Activated CD8-positive, alpha-beta memory T cell treated with anti-CD3 and anti-CD28 coated beads, Interleukin-2, amount 10 ng/mL, durations not matched to agents 7 days and 5 days (primary cell): ENCODE data around the gene TMEM87B. TPM values are rescaled to one million over a fixed set of nuclear protein-coding genes. Genes with fewer than 3 reads are reported as not detected.
A peak's percentile ranks its signal among the peaks of the same experiment; 100 is the strongest.
"Not testable (repeated sequence)": the region's sequence is repeated elsewhere in the genome, so short reads cannot be mapped to it uniquely, and the experiment has no call there.

ENCODE experiments used
- ATAC-seq: fragments of 150-1000 bp; cut with Tn5 transposase; one replicate; pipeline ENCODE4 v1.10.0; 2021; ENCODE audit warnings: moderate library complexity
- CTCF ChIA-PET: fragments of 350-600 bp; sonication (Branson Sonifier 250); formaldehyde crosslinking; loops from one replicate; lab custom pipeline; 2021; ENCODE audit warnings: antibody characterized with exemption; lab: Charles Lee
- DNase-seq: peaks from one replicate; pipeline ENCODE4 v3.0.0-alpha.2; 2020
- H3K27ac Mint-ChIP-seq: one replicate; pipeline ENCODE4 v1.8.0; 2021; ENCODE audit warnings: mild to moderate bottlenecking, mixed read lengths
- H3K27me3 Mint-ChIP-seq: one replicate; pipeline ENCODE4 v1.8.0; 2021; ENCODE audit warnings: mixed read lengths
- H3K36me3 Mint-ChIP-seq: one replicate; pipeline ENCODE4 v1.8.0; 2021; ENCODE audit warnings: mild to moderate bottlenecking, mixed read lengths
- H3K4me1 Mint-ChIP-seq: one replicate; pipeline ENCODE4 v1.8.0; 2021; ENCODE audit warnings: mixed read lengths
- H3K4me3 Mint-ChIP-seq: one replicate; pipeline ENCODE4 v1.8.0; 2021; ENCODE audit warnings: mild to moderate bottlenecking, moderate library complexity, mixed read lengths
- H3K9me3 Mint-ChIP-seq: one replicate; pipeline ENCODE4 v1.8.0; 2022; ENCODE audit warnings: low read depth, mixed read lengths
- total RNA-seq, 2 experiments: library from RNA; stranded (reverse); gene quantifications; one replicate each; pipeline ENCODE4 v1.2.3, GENCODE V29; 2021

TMEM87B gene
- total RNA-seq, 2 experiments from 2014 or later = 19.1 to 19.7 TPM

DNA sequence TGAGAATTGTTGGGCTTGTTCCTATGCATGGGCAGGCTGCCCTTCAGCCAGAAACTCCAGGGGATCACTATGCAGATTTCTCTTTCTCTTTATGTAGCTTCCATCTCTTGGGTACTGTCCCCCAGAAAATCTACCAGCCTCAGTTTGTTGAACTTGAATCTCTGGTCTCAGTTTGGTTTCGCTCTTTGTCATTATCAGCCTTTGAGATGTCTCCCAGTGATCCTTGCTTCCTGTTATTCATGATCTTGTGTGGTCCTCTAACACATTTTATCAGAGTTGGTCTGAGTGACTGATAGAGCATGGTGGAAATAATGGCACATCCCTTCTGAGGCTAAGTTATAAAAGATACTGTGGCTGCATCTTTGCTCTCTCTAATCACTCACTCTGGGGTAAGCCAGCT lies 7.8 kb downstream of the TMEM87B start:
- CTCF ChIA-PET = interaction anchor here (1.1 to 1.4 kb wide), 2 partner anchors 12 to 418 kb away, joined by 3 read pairs; no protein-coding TSS in a partner anchor
- ATAC-seq (peak; percentile 30), DNase-seq (no peak)
- Mint-ChIP-seq H3K4me1 (peaks cover 49% of the 10 kb centered on the region), H3K4me3 (no peak overlapping the region), H3K27me3 (no peaks in the 10 kb centered on the region), H3K36me3 (peaks cover 76% of the 10 kb centered on the region), H3K9me3 (no peaks in the 10 kb centered on the region), H3K27ac (peak overlapping the region; percentile 17)

DNA sequence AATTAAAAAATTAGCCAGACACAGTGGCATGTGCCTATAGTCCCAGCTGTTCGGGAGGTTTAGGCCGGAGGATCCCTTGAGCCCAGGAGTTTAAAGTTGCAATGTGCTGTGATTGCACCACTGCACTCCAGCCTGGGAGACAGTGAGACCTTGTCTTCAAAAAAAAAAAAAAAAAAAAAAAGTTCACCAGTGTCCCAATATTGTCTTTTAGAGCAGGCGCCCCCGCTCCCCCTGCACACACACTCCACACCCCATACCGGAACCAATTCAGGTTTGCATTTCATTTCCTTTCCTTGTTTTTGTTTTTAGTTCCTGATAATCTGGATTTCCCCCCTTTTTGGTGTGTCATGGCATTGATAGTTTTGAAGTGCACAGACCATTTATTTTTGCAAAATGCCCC lies 10.4 kb downstream of the TMEM87B start:
- Mint-ChIP-seq H3K27me3 (no peaks in the 10 kb centered on the region), H3K4me3 (no peak overlapping the region), H3K4me1 (peaks cover 37% of the 10 kb centered on the region), H3K36me3 (peaks cover 82% of the 10 kb centered on the region), H3K27ac (peak overlapping the region; percentile 45), H3K9me3 (peaks cover 5% of the 10 kb centered on the region)
- DNase-seq = no peak
- no peak for ATAC-seq
- CTCF ChIA-PET = interaction anchor here (0.7 kb wide), 1 partner anchor 408 kb away, joined by 3 read pairs; no protein-coding TSS in a partner anchor

DNA sequence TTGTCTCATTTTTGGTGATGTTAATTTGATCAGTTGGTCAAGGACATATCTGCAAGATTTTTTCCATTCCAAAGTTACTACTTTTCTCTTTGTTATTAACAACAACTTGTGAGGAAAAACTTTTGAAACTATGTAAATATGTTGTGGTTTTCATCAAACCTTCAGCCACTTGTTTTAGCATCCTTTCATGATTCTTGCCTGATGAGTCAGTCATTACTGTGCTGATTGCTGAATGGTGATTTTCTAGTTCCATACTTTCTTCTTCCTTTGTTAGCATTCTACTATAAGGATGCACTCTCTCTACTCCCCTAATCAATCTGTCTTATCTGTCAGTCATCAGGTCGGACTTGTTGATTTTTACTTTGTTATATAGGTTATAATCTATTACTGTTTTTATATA lies 10.9 kb downstream of the TMEM87B start:
- H3K9me3 Mint-ChIP-seq = peaks cover 5% of the 10 kb centered on the region
- ATAC-seq (no peak), DNase-seq (no peak)
- H3K27me3 Mint-ChIP-seq = no peaks in the 10 kb centered on the region
- no peak overlapping the region for H3K4me3 Mint-ChIP-seq
- H3K4me1 Mint-ChIP-seq = peaks cover 37% of the 10 kb centered on the region
- CTCF ChIA-PET = no interaction called here
- H3K27ac Mint-ChIP-seq = no peak overlapping the region
- peaks cover 84% of the 10 kb centered on the region for H3K36me3 Mint-ChIP-seq

DNA sequence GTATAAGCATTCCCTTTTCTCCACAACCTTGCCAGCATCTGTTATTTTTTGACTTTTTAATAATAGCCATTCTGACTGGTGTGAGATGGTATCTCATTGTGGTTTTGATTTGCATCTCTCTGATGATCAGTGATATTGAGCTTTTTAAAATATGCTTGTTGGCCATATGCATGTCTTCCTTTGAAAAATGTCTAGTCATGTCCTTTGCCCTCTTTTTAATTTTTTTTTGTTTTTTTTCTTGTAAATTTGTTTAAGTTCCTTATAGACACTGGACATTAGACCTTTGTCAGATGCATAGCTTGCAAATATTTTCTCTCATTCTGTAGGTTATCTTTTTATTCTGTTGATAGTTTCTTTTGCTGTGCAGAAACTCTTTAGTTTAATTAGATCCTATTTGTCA lies 14.7 kb downstream of the TMEM87B start:
- peaks cover 86% of the 10 kb centered on the region for H3K36me3 Mint-ChIP-seq
- CTCF ChIA-PET = not testable (repeated sequence)

DNA sequence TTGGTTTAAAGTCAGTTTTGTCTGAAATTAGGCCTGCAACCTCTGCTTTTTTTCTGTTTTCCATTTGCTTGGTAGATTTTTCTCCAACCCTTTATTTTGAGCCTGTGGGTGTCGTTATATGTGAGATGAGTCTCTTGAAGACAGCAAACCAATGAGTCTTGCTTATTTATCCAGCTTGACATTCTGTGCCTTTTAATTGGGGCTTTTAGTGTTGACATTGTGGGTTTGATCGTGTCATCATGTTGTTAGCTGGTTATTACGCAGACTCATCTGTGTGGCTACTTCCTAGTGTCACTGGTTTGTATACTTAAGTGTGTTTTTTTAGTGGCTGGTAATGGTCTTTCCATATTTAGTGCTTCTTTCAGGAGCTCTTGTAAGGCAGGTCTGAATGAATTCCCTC lies 18.8 kb downstream of the TMEM87B start:
- no peak for ATAC-seq
- H3K27me3 Mint-ChIP-seq = no peaks in the 10 kb centered on the region
- peaks cover 76% of the 10 kb centered on the region for H3K36me3 Mint-ChIP-seq
- CTCF ChIA-PET = no interaction called here
- no peak overlapping the region for H3K4me3 Mint-ChIP-seq
- H3K27ac Mint-ChIP-seq = no peak overlapping the region
- no peak for DNase-seq
- H3K9me3 Mint-ChIP-seq = peaks cover 23% of the 10 kb centered on the region
- H3K4me1 Mint-ChIP-seq = peaks cover 21% of the 10 kb centered on the region

More for the DNA sequence above, 14.7 kb downstream of the TMEM87B start:
- H3K4me1 Mint-ChIP-seq = peaks cover 22% of the 10 kb centered on the region
- not testable (repeated sequence) for DNase-seq, ATAC-seq, H3K27me3 Mint-ChIP-seq, H3K27ac Mint-ChIP-seq, H3K4me3 Mint-ChIP-seq
- H3K9me3 Mint-ChIP-seq = peaks cover 23% of the 10 kb centered on the region

DNA sequence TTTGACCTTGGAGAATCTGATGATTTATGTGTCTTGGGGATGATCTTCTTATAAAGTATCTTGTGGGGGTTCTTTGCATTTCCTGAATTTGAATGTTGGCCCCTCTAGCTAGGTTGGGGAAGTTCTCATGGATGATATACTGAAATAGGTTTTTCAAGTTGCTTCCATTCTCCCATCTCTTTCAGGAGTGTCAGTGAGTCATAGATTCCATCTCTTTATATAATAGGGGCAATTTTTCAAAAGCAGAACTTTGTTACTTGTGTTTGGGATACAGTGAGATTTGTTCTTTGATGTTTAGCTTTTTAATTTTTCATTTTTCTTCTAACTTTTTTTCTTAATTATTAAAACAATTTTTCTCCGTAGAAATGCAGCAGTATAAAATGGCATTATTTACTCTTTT lies 19.4 kb downstream of the TMEM87B start:
- Mint-ChIP-seq H3K4me1 (peaks cover 21% of the 10 kb centered on the region), H3K27ac (no peak overlapping the region), H3K4me3 (no peak overlapping the region), H3K36me3 (peaks cover 77% of the 10 kb centered on the region), H3K27me3 (no peaks in the 10 kb centered on the region), H3K9me3 (peaks cover 19% of the 10 kb centered on the region)
- CTCF ChIA-PET = no interaction called here
- no peak for ATAC-seq
- DNase-seq = no peak

DNA sequence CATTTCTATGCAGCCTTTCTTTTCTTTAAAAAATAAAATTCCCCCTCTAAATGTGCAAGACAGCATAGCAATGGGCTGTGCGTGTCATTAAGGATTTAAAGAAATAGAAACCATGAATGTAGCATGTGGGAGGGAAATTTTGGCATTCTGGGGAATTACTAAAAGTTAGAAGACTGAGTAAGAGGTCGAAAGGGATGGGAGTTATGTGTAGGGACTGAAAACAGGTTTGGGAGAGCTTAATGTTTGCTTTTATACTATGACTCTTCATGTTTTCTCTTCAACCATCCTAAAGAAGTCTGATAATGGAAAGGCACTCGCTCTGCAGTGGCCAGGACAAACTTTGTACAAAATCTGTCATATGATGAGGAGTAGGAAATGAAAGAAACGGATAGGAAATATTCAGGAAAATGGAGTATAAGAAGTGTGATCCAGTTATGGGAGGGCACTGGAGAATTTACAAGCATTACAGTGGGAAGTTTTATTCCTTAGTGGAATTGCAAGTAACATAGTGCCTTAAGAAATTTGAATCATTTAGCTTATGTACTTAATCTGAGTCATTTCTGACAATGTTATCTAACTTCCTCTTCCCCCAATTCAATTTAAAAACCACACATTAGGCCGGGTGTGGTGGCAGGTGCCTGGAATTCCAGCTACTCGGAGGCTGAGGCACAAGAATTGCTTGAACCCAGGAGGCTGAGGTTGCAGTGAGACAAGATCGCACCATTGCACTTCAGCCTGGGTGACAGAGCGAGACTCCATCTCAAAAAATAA lies 20.6 kb downstream of the TMEM87B start:
- Mint-ChIP-seq H3K4me1 (peaks cover 21% of the 10 kb centered on the region), H3K36me3 (peaks cover 70% of the 10 kb centered on the region), H3K27ac (no peak overlapping the region), H3K4me3 (no peak overlapping the region), H3K9me3 (peaks cover 18% of the 10 kb centered on the region), H3K27me3 (no peaks in the 10 kb centered on the region)
- ATAC-seq (no peak), DNase-seq (no peak)
- CTCF ChIA-PET = no interaction called here

DNA sequence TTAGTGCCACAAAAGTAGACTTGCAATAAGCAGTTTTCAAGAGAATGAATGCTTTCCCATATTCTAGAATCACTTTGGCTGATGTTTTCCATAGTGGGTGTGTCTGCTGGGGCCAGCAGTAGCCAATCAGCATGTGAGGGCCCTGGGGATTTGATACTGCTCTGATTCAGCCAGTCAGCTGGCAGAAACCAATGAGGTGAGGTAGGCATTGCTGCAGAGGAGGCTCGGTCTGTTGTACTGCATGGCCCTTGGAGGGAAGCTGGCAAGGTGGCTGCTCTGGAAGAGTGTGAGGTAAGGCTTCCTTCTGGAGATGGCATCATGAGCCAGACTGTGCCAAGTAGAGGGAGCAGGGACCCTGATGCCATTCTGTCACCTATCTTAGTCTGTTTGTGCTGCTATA lies 22.7 kb downstream of the TMEM87B start:
- peaks cover 70% of the 10 kb centered on the region for H3K36me3 Mint-ChIP-seq

DNA sequence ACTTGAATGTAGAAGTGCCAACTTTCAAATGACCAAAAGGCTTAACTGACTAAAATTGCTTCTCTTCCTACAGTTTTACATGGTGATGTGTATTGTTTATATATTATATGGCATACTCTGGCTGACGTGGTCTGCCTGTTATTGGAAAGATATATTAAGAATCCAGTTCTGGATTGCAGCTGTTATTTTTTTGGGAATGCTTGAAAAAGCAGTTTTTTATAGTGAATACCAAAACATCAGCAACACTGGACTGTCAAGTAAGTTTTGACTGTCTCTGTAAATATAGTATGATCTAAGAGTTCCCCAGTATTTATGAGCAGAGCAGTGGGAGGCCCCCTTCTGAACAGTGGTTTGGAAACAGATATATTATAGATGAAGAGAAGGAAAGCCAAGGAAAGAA lies 26.2 kb downstream of the TMEM87B start:
- H3K27me3 Mint-ChIP-seq = no peaks in the 10 kb centered on the region
- H3K4me3 Mint-ChIP-seq = no peak overlapping the region
- H3K9me3 Mint-ChIP-seq = no peaks in the 10 kb centered on the region
- DNase-seq (no peak), ATAC-seq (no peak)
- H3K27ac Mint-ChIP-seq = no peak overlapping the region
- peaks cover 2% of the 10 kb centered on the region for H3K4me1 Mint-ChIP-seq
- H3K36me3 Mint-ChIP-seq = peaks cover 70% of the 10 kb centered on the region
- CTCF ChIA-PET = no interaction called here

More for the DNA sequence above, 22.7 kb downstream of the TMEM87B start:
- Mint-ChIP-seq H3K27me3 (no peaks in the 10 kb centered on the region), H3K9me3 (peaks cover 14% of the 10 kb centered on the region), H3K4me3 (no peak overlapping the region), H3K27ac (no peak overlapping the region), H3K4me1 (peaks cover 21% of the 10 kb centered on the region)
- CTCF ChIA-PET = interaction anchor here (1.2 kb wide), 1 partner anchor 44 kb away, joined by 5 read pairs; no protein-coding TSS in a partner anchor
- no peak for ATAC-seq
- no peak for DNase-seq

DNA sequence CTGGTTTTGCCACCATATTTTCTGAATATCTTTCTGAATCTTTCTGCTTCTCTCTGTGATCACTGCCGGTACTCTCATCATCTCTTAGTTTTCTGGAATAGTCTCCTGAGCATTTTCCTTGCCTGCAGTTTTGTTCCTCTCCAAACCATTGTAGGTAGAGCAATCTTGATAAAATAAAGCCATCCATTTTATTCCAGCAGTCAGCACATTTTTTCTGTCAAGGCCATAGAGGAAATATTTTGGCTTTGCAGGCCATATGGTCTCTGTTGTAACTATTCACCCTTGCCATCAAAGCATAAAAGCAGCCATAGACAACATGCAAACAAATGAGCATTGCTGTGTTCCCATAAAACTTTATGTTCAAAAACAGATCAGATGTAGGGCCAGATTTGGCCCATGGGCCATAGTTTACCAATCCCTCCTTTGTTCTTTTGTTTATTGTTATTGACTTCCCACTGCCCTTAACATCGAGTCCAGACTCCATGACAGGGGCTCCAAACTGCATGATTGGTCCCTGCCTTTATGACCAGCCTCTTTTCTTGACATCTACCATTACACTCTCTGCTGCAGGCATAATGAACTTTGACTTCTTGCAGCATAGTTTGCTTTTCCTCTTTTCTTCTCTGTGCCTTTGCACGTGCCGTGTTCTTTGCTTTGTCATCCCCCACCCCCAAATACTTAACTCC lies 29.8 kb downstream of the TMEM87B start:
- no peaks in the 10 kb centered on the region for H3K9me3 Mint-ChIP-seq
- H3K27ac Mint-ChIP-seq = no peak overlapping the region
- peaks cover 7% of the 10 kb centered on the region for H3K4me1 Mint-ChIP-seq
- H3K4me3 Mint-ChIP-seq = no peak overlapping the region
- H3K36me3 Mint-ChIP-seq = peaks cover 75% of the 10 kb centered on the region
- no peaks in the 10 kb centered on the region for H3K27me3 Mint-ChIP-seq
- DNase-seq (no peak), ATAC-seq (no peak)
- CTCF ChIA-PET = no interaction called here

DNA sequence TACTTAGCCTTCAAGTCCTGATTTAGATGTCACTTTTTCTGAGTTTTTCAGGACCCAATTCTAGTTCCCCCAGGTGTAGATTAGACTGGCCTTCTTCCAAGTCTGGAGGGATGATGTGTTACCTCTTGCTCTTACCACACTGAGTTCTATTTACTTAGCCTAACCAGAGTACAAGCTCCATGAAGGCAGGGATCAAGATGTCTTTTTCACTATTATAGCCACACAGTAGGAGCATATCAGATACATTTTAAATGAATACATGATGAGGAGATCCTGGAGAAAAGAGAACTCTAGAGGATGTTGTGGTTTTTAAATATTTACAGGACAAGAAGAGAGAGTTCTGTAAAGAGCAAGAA lies 30.3 kb downstream of the TMEM87B start:
- Mint-ChIP-seq H3K27ac (no peak overlapping the region), H3K36me3 (peaks cover 80% of the 10 kb centered on the region), H3K27me3 (no peaks in the 10 kb centered on the region), H3K9me3 (no peaks in the 10 kb centered on the region), H3K4me1 (peaks cover 7% of the 10 kb centered on the region), H3K4me3 (no peak overlapping the region)
- CTCF ChIA-PET = no interaction called here
- no peak for DNase-seq
- no peak for ATAC-seq

DNA sequence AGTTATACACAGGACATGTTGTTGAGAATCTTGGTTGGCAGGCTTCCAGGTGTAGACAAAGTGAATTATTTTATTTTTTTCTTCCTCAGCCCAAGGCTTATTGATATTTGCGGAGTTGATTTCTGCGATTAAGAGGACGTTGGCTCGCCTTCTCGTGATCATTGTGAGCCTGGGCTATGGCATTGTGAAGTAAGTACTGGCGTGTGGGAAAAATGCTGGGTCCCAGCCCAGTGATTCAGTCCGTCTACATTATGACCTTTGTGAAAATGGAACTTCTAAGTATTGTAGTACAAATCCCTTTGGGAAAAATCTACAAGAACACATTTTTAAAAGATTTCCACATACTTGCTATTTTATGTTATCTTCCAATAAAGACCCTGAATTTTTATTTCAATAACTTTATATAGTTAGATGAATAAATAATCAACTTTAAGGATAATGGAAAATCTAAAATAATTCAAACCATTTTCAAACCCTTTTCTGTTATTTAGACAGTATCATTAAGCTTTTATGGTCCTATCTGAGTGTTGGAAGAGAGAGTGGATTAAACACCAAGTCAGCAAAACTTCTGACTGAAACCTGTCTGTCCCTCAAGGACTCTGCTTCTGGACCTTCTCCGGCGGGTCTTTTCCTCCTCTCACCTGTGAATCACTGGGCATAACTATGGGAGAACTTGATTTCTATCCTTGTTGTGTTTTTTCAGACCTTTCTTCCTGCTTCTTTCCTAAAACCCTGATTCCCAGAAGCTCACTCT lies 31.0 kb downstream of the TMEM87B start:
- Mint-ChIP-seq H3K36me3 (peaks cover 77% of the 10 kb centered on the region), H3K9me3 (no peaks in the 10 kb centered on the region), H3K4me1 (peaks cover 7% of the 10 kb centered on the region), H3K27me3 (no peaks in the 10 kb centered on the region), H3K4me3 (no peak overlapping the region), H3K27ac (no peak overlapping the region)
- ATAC-seq (no peak), DNase-seq (no peak)
- CTCF ChIA-PET = interaction anchor here (0.6 kb wide), 1 partner anchor 13 kb away, joined by 4 read pairs; no protein-coding TSS in a partner anchor

DNA sequence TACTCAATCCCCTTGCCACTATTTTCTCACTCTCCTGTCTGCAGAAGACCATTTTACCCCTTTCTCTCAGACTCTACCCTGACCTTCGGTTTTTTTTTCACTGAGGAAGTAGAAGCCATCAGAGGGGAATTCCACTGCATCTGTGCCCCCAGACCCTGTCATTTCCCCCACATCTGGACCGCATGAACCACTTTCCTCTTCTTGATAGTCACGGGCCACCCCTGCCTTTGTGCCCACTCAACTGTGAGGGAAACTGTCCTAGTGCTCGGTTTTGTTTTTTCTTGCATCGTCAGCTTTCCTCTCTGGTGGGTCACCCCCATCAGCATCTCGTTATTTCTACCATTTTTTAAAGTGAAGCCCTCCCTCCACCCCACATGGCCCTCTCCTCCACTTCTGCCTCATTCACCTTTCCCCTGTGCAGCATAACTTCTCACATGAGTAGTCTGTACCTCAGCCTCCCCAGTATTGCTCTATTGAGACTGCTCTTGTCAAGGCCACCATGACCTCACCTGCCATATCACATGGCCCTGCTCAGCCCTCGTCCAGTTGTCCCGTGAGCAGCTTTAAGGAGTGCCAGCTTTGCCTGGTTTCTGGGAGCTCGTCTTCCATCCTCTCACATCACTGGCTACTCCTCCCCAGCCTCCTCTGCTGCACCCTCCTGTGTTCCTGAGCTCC lies 32.4 kb downstream of the TMEM87B start:
- CTCF ChIA-PET = interaction anchor here (1.2 kb wide), 1 partner anchor 29 kb away, joined by 4 read pairs; no protein-coding TSS in a partner anchor

More for the DNA sequence above, 32.4 kb downstream of the TMEM87B start:
- Mint-ChIP-seq H3K9me3 (no peaks in the 10 kb centered on the region), H3K27ac (peak overlapping the region; percentile 64), H3K27me3 (no peaks in the 10 kb centered on the region), H3K4me1 (peaks cover 10% of the 10 kb centered on the region), H3K4me3 (no peak overlapping the region), H3K36me3 (peaks cover 74% of the 10 kb centered on the region)
- no peak for DNase-seq
- no peak for ATAC-seq
